C1 segment of cervical spinal cord (tissue), 14 donors: Measurements from ENCODE around the gene TRPV4.

ENCODE experiments used
- DNase-seq, 14 donors: peaks; one replicate each; lab custom pipeline; 2025; lab: John Stamatoyannopoulos, UW

The TRPV4 gene

GRCh38 chr12:109808876-109809646 lies 24.1 kb downstream of the TRPV4 start:
- DNase-seq: no peak

- no peak for DNase-seq
These were observed 25.1 kb downstream of the TRPV4 start for GRCh38 chr12:109807954-109808643.

GRCh38 chr12:109804820-109805761 lies 28.1 kb downstream of the TRPV4 start:
- peak in 12 of 14 donors; percentile 5 to 66 (median 30) for DNase-seq

- DNase-seq: no peak
These were observed 29.5 kb downstream of the TRPV4 start for GRCh38 chr12:109803678-109804077.

DNA sequence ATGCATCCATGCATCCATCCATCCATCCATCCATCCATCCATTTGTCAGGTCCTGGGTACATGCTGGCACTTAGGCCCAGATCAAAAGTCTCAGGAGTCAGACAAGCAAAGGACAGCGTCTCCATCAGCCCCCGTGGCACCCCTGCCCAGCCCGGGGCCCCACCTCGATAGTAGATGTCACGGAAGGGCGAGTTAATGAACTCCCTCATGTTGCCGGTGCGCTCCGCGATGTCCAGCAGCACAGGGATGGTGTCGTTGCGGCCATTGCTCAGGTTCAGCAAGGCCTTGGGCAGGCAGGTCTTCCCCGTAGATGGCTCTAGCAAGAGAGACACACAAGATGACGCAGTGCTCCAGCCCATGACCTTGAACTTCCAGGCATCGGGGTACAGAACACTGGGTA lies 30.4 kb downstream of the TRPV4 start:
- no peak for DNase-seq

DNA sequence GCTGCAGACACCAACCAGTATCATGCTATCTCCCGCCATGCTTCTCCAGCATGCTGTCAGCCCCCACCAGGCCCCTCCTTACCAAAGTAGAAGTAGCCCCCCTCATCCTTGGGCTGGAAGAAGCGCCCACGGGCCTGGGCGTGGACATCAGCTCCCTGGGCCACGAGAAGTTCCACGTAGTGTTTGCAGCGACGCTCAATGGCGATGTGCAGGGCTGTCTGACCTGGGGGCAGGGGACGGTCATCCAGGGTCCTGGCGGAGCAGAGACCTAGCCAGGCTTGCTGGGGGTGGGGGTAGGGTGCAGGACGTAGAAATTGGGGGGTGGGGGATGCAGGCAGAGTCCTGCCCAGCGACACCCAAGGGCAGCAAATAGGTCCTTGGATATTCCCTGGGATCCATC lies 32.7 kb downstream of the TRPV4 start:
- DNase-seq: no peak

GRCh38 chr12:109798691-109799090 lies 34.5 kb downstream of the TRPV4 start:
- DNase-seq: no peak

GRCh38 chr12:109797905-109798669 lies 35.1 kb downstream of the TRPV4 start:
- DNase-seq: peak in 3 of 14 donors; percentile 19 to 28 (median 24)

DNA sequence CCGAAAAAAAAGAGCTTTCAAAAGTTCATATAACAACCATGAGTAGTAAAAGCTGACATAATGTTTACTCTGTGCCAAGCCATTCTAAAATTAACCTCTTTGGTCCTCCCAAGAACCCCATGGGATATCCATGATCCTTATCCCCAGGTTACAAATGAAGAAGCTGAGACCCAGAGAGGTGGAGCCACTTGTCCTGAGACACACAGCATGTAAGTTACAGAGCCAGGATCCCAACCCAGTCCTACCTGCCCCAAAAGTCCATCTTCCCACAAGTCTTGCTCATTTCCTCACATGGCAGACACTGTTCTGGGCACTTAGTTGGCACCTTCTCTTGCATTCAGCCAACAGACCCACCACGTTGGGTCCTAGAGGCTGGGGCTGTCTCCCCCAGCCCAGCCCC lies 37.1 kb downstream of the TRPV4 start:
- no peak for DNase-seq

- DNase-seq: no peak
These were observed 38.2 kb downstream of the TRPV4 start for GRCh38 chr12:109795023-109795422.

DNA sequence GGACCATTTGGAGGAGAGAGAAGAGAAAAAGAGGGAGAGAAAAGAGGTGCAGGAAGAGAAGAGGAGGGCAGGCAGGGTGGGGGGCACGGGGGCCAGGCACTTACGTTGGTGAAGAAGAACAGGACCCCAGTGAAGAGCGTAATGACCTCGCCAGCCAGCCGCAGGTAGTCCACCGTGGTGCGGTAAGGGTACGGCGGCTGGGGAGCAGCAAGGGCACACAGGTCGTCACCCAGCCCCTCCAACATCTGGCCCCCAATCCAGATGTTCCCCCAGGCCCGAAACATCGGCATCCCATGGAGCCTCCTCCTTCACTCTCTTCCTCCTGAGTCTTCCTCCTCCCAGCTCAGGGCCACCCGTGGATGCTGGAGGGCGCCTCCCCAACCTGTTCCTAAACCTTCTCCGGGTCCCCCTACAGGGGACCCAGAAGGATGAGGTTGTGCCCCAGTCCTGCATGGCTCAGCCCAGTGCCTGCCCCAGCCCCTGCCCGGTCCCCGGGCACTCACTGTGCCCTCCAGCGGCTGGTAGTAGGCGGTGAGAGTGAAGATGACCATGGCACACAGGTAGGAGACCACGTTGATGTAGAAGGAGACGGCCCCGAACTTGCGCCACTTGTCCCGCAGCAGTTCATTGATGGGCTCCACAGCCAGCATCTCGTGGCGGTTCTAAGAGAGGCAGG lies 39.2 kb downstream of the TRPV4 start:
- no peak for DNase-seq

GRCh38 chr12:109793411-109793810 lies 39.8 kb downstream of the TRPV4 start:
- no peak for DNase-seq

DNA sequence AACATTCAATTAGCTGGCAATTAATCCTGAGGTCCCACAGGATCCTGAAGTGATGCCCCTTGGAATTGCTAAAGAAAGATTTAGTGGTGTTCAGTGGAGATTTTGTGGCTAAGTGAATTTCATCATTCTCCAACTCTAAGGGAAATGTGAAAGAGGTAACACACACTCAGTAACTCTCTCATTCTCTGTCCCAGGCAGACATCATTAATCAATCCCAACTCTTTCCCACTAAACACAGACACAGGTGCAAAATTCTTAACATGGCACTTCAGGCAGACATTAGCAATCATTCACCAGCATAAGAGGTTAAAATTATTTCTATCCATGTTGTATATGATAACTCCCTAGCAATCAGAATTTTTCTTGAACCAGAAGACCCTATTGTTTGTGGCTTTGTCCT lies 40.2 kb downstream of the TRPV4 start:
- DNase-seq: no peak

- no peak for DNase-seq
These were observed 43.6 kb downstream of the TRPV4 start for GRCh38 chr12:109789526-109790048.

DNA sequence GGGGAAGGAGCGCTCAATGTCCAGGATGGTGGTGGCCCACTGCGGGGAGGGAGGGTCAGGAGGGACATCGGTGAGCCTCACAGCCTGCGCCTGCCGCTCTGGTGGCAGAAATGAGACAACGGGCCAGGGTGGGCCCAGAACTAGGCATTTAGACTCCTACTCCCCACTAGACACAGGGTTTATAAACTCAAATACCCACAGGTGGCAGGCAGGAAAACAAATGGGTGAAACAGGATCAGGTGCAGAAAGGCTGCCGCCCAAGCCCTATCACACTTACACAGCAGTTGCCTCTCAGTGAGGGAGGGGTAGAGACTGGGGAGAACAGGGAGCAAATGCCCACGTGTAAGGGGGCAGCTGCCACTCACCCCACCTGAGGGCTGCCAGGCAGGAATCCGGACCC lies 46.4 kb downstream of the TRPV4 start:
- no peak for DNase-seq

- no peak for DNase-seq
These were observed 47.3 kb downstream of the TRPV4 start for GRCh38 chr12:109785854-109786253.

DNA sequence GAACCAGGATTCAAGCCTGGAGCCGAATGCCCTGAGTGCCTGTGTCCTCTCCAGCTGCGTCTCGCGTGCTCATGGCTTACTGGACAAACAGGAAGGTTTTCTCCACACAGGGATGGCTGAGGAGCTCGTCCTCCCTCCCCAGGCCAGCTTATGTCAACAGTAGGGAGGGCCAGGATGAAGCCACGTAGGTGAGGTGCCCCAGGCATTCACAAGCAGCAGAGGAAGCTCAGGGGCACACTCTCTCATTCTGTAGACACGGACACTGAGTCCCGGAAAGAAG lies 49.3 kb downstream of the TRPV4 start:
- no peak for DNase-seq

DNA sequence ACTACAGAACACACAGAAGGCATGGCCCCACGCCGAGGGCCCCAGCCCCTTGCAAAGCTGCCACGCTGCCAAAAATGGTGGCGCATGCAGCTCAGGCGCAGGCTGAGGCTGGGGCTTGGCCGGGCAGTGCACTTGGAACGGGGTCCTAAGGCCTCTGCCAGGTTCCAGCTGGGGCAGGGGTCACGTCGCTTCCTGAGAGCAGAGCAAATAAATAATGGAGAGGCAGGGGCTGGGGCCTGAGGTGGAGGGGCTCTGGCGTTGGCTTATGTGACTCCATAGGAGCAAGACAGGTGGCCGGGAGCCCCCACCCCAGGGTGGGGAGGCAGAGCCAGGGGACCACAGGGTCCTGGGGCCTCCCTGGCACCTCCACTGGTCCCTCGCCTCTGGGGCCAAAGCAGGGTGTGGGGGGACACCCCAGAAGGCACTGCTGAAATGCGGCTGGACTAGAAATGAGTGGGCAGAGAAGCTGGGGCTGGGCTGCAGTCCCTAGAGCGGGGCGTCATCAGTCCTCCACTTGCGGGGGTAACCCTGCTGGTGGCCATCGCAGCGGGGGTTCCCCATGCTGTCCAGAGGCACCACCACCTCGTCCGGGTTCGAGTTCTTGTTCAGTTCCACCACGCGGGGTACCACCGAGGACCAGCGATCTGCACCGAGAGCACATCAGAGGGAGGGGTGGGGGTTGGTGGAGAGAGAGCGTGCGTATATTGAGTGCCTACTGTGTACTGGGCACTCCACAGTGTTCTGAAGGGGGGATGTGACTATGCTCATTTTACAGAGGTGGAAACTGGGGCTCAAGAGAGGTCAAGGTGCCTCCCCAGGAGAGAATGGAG lies 49.8 kb downstream of the TRPV4 start:
- DNase-seq: no peak

DNA sequence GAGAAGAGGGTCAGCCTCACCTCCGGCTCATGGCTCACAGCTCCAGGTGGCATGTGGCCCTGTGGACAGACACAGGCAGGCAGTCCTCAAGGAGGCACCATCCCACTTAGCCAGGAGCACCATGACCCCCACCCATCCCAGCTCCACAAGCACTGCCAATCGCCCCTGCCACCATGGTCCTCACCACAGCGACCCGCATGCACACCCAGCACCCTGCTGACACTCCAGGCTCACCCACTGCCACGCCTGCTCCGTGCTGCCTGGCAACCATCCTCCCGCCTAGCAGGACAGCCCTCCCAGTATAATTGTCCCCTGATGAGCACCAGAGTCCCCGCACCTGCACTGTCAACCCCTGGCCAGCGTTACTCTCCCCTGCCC lies 50.9 kb downstream of the TRPV4 start:
- no peak for DNase-seq
